C4-2B (cell line): ENCODE results near the gene ABCC8.

Experiments
- H3K27ac ChIP-seq: fragments of 450-650 bp; 2 replicates; pipeline ENCODE4 v1.5.1; 2017
- CTCF ChIP-seq: fragments of 450-650 bp; conservative IDR thresholded peaks from 2 replicates; pipeline ENCODE4 v1.5.1; 2017; ENCODE audit warnings: mild to moderate bottlenecking
- ZFX ChIP-seq: fragments of 450-650 bp; IDR thresholded peaks from 2 replicates; pipeline ENCODE4 v1.6.1; 2017

ABCC8 gene

GRCh38 chr11:17496406-17496805, 19.8 kb upstream of the ABCC8 start:
- no peak overlapping the region for H3K27ac ChIP-seq
- TF ChIP-seq CTCF: no peak
- TF ChIP-seq ZFX: no peak

- H3K27ac ChIP-seq: no peak overlapping the region
- TF ChIP-seq CTCF (no peak), ZFX (no peak)
Observed at GRCh38 chr11:17494019-17494418, 17.4 kb upstream of the ABCC8 start.

GRCh38 chr11:17490938-17491337, 14.3 kb upstream of the ABCC8 start:
- no peak overlapping the region for H3K27ac ChIP-seq
- no peak for TF ChIP-seq CTCF
- no peak for TF ChIP-seq ZFX

- TF ChIP-seq ZFX (no peak), CTCF (no peak)
- H3K27ac ChIP-seq: no peak overlapping the region
Observed at GRCh38 chr11:17490232-17490631, 13.6 kb upstream of the ABCC8 start.

GRCh38 chr11:17489751-17490150, 13.1 kb upstream of the ABCC8 start:
- TF ChIP-seq CTCF: no peak
- TF ChIP-seq ZFX: no peak

GRCh38 chr11:17488563-17488962, 11.9 kb upstream of the ABCC8 start:
- H3K27ac ChIP-seq: no peak overlapping the region
- no peak for TF ChIP-seq ZFX
- TF ChIP-seq CTCF: no peak

More at GRCh38 chr11:17489751-17490150, 13.1 kb upstream of the ABCC8 start:
- H3K27ac ChIP-seq: no peak overlapping the region

GRCh38 chr11:17486646-17487045, 10.0 kb upstream of the ABCC8 start:
- no peak overlapping the region for H3K27ac ChIP-seq
- TF ChIP-seq ZFX (no peak), CTCF (no peak)
